IMR-90 (cell line): ENCODE data around the gene CDK15. TPM values are rescaled to one million over a fixed set of nuclear protein-coding genes. Genes with fewer than 3 reads are reported as not detected.

ENCODE experiments used
- ATAC-seq: fragments of 200-7000 bp; cut with Tn5 transposase; 2 replicates; pipeline ENCODE4 v1.9.1; 2020; ENCODE audit warnings: low read depth, mild to moderate bottlenecking, moderate library complexity
- BruUV-seq: library from RNA; stranded (reverse); fragments of 400-500 nt; replicated peaks from 2 replicates; lab custom pipeline; 2021; lab: Mats Ljungman, UMichigan
- CTCF ChIA-PET: fragments of 300-600 bp; formaldehyde crosslinking; extraction: SDS; loops from one replicate; lab custom pipeline; 2021; ENCODE audit warnings: antibody characterized with exemption; lab: Yijun Ruan, JAX
- POLR2A ChIA-PET: fragments of 300-600 bp; sonication (Branson Sonifier 250); formaldehyde crosslinking; loops from one replicate; lab custom pipeline; 2022; ENCODE audit warnings: antibody characterized with exemption; ENCODE audit not compliant: unreplicated experiment; lab: Charles Lee
- DNase-seq: peaks from one replicate; pipeline ENCODE4 v3.0.0; 2013
- H2AFZ ChIP-seq: replicated peaks from 2 replicates; pipeline ENCODE3; 2013; ENCODE audit warnings: low read length, mild to moderate bottlenecking; ENCODE audit not compliant: poor library complexity
- H2AK5ac ChIP-seq: 2 replicates; pipeline ENCODE4 v1.6.1; 2013; ENCODE audit warnings: low read depth, low read length, inconsistent platforms
- H2AK9ac ChIP-seq: replicated peaks from 2 replicates; pipeline ENCODE3; 2013; ENCODE audit warnings: mild to moderate bottlenecking, low read depth, low read length, moderate library complexity; ENCODE audit not compliant: poor library complexity
- H2BK120ac ChIP-seq: 2 replicates; pipeline ENCODE4 v1.6.1; 2013; ENCODE audit warnings: low read depth, low read length, inconsistent platforms
- H2BK15ac ChIP-seq: 3 replicates; pipeline ENCODE4 v1.6.1; 2013; ENCODE audit warnings: low read depth, low read length, inconsistent platforms
- H2BK20ac ChIP-seq: 2 replicates; pipeline ENCODE4 v1.6.1; 2013; ENCODE audit warnings: low read depth, mild to moderate bottlenecking, inconsistent platforms, low read length, moderate library complexity
- H2BK5ac ChIP-seq: 2 replicates; pipeline ENCODE4 v1.6.1; 2013; ENCODE audit warnings: mild to moderate bottlenecking, low read depth, low read length, inconsistent platforms; ENCODE audit not compliant: poor library complexity, severe bottlenecking
- H3K14ac ChIP-seq: replicated peaks from 2 replicates; pipeline ENCODE4 v1.6.1; 2013; ENCODE audit warnings: low read depth, low read length, inconsistent platforms
- H3K18ac ChIP-seq: 2 replicates; pipeline ENCODE4 v1.6.1; 2013; ENCODE audit warnings: low read depth, low read length, control low read depth
- H3K23ac ChIP-seq: 2 replicates; pipeline ENCODE4 v1.6.1; 2013; ENCODE audit warnings: low read depth, low read length, inconsistent platforms
- H3K27ac ChIP-seq: 2 replicates; pipeline ENCODE4 v1.5.1; 2013; ENCODE audit warnings: mild to moderate bottlenecking, control low read depth, low read length; ENCODE audit not compliant: insufficient read depth
- H3K27me3 ChIP-seq: 2 replicates; pipeline ENCODE4 v1.6.1; 2013; ENCODE audit warnings: low read length; ENCODE audit not compliant: control insufficient read depth, insufficient read depth
- H3K36me3 ChIP-seq: 2 replicates; pipeline ENCODE4 v1.6.1; 2013; ENCODE audit warnings: low read length, mixed read lengths; ENCODE audit not compliant: control insufficient read depth, insufficient read depth
- H3K4ac ChIP-seq: 2 replicates; pipeline ENCODE4 v1.6.1; 2013; ENCODE audit warnings: low read depth, low read length, inconsistent platforms
- H3K4me1 ChIP-seq: 2 replicates; pipeline ENCODE4 v1.6.1; 2013; ENCODE audit warnings: low read length, mixed read lengths; ENCODE audit not compliant: control insufficient read depth, insufficient read depth
- H3K4me2 ChIP-seq: 2 replicates; pipeline ENCODE4 v1.6.1; 2013; ENCODE audit warnings: low read depth, mild to moderate bottlenecking, control low read depth, low read length, moderate library complexity
- H3K4me3 ChIP-seq: 2 replicates; pipeline ENCODE4 v1.5.1; 2013; ENCODE audit warnings: low read depth, mild to moderate bottlenecking, control low read depth, low read length, moderate library complexity; ENCODE audit not compliant: insufficient read depth
- H3K56ac ChIP-seq: 2 replicates; pipeline ENCODE4 v1.6.1; 2013; ENCODE audit warnings: low read length, inconsistent platforms; ENCODE audit not compliant: insufficient read depth; ENCODE audit errors: extremely low read depth
- H3K79me1 ChIP-seq, 2 experiments: 2 replicates each; pipeline ENCODE4 v1.6.1; 2013; ENCODE audit warnings: low read length in 2 of 2, inconsistent platforms in 1 of 2, low read depth in 1 of 2
- H3K9ac ChIP-seq: 2 replicates; pipeline ENCODE4 v1.6.1; 2013; ENCODE audit warnings: low read depth, low read length, control low read depth
- H3K9me1 ChIP-seq: 2 replicates; pipeline ENCODE4 v1.6.1; 2013; ENCODE audit warnings: low read length, inconsistent platforms; ENCODE audit not compliant: insufficient read depth
- H3K9me3 ChIP-seq: 2 replicates; pipeline ENCODE4 v1.6.1; 2013; ENCODE audit warnings: low read length; ENCODE audit not compliant: control insufficient read depth, insufficient read depth
- H4K20me1 ChIP-seq: 2 replicates; pipeline ENCODE4 v1.6.1; 2013; ENCODE audit warnings: low read length, inconsistent platforms; ENCODE audit not compliant: insufficient read depth
- H4K5ac ChIP-seq: 2 replicates; pipeline ENCODE4 v1.6.1; 2013; ENCODE audit warnings: mild to moderate bottlenecking, low read depth, low read length, control low read depth
- H4K8ac ChIP-seq, 2 experiments: 2 replicates each; pipeline ENCODE4 v1.6.1; 2013; ENCODE audit warnings: low read depth in 2 of 2, low read length in 2 of 2, control low read depth in 1 of 2, inconsistent platforms in 1 of 2
- H4K91ac ChIP-seq: 2 replicates; pipeline ENCODE4 v1.6.1; 2013; ENCODE audit warnings: low read depth, low read length, inconsistent platforms; ENCODE audit not compliant: insufficient read depth
- CEBPB ChIP-seq: IDR thresholded peaks from 2 replicates; pipeline ENCODE4 v1.6.1; 2012; ENCODE audit warnings: low read depth, low read length, improper control_type of control experiment
- CHD1 ChIP-seq: IDR thresholded peaks from 2 replicates; pipeline ENCODE4 v1.6.1; 2012; ENCODE audit warnings: low read depth, low read length, improper control_type of control experiment
- MAZ ChIP-seq: IDR thresholded peaks from 2 replicates; pipeline ENCODE4 v1.6.1; 2012; ENCODE audit warnings: low read depth, mild to moderate bottlenecking, low read length, improper control_type of control experiment, moderate library complexity, borderline replicate concordance
- NFE2L2 ChIP-seq: fragments of 150-350 bp; IDR thresholded peaks from 2 replicates; pipeline ENCODE4 v1.6.1; 2016; ENCODE audit warnings: low read depth, mild to moderate bottlenecking, low read length
- USF2 ChIP-seq: fragments of 150-350 bp; IDR thresholded peaks from 2 replicates; pipeline ENCODE4 v1.6.1; 2017; ENCODE audit warnings: mild to moderate bottlenecking, antibody characterized with exemption, low read length, low read depth
- WGBS, 2 experiments: methylation state at CpG; one replicate each; pipeline versions ENCODE4 v1.1.5 to v1.1.7; 2013; ENCODE audit warnings: missing lambda C conversion rate in 2 of 2; ENCODE audit not compliant: insufficient read length in 1 of 2; ENCODE audit errors: extremely low coverage in 2 of 2; 5-methylcytosine and 5-hydroxymethylcytosine counted together
- dilution Hi-C: fragments of 300-500 bp; cut with HindIII; formaldehyde crosslinking; loops from one replicate; pipeline ENCODE4 v1.14.3; 2018; ENCODE audit warnings: low sequenced_read_pairs; ENCODE audit not compliant: unreplicated experiment
- in situ Hi-C: fragments of 300-500 bp; cut with MboI; formaldehyde crosslinking; loops from 3 replicates; pipeline ENCODE4 v1.14.3; 2019; ENCODE audit warnings: low sequenced_read_pairs, inconsistent platforms, mixed read lengths
- intact Hi-C: fragments of 100-400 bp; cut with micrococcal nuclease; formaldehyde crosslinking; loops from 2 replicates; pipeline ENCODE4 v1.10.0; 2022
- polyA plus RNA-seq, 3 experiments: library from polyadenylated mRNA; depleted of rRNA; stranded (reverse); fragments of >200 nt; gene quantifications; 2 replicates each; pipeline ENCODE4 v1.2.3, GENCODE V29; 2012; ENCODE audit warnings: low replicate concordance in 1 of 3
- total RNA-seq: library from RNA; depleted of rRNA; stranded (reverse); fragments of >200 nt; gene quantifications from 2 replicates; pipeline ENCODE4 v1.2.3, GENCODE V29; 2012

CDK15 gene
- total and polyA plus RNA-seq, 2 of the 4 experiments (the other 2 are of a cell fraction) = 16.1 to 33.0 TPM

GRCh38 chr2:201887773-201888425 is 81.6 kb downstream of the CDK15 start:
- H2BK120ac ChIP-seq = peak overlapping the region; percentile 78
- no peak overlapping the region for H2AFZ ChIP-seq
- DNase-seq (peak; percentile 35), ATAC-seq (peak; percentile 59; the same call in 1 of the 2 replicates)
- H3K18ac ChIP-seq = peak overlapping the region; percentile 83
- H4K8ac ChIP-seq = peak overlapping the region; percentile 21 to 25; a peak in 2 of 4 replicates
- H3K4me2 ChIP-seq = peak overlapping the region; percentile 98
- POLR2A ChIA-PET = interaction anchor here (0.6 to 0.7 kb wide), 3 partner anchors 107 to 284 kb away, joined by 4 to 7 read pairs (median 6); partner anchors contain the start of gene ALS2
- H2BK15ac ChIP-seq = peak overlapping the region; percentile 2; the same call in 2 of the 3 replicates
- H2AK9ac ChIP-seq = no peak overlapping the region
- H4K20me1 ChIP-seq = peaks cover 3% of the 10 kb centered on the region; the same call in 1 of the 2 replicates
- peak overlapping the region; percentile 70; the same call in 1 of the 2 replicates for H3K27ac ChIP-seq
- no peaks in the 10 kb centered on the region for H3K36me3 ChIP-seq
- WGBS, 2 experiments = no CpG with 5 or more reads among the region's 9 CpGs
- peaks cover 17% of the 10 kb centered on the region for H3K9me1 ChIP-seq
- H3K9ac ChIP-seq = peak overlapping the region; percentile 30; the same call in 1 of the 2 replicates
- peak overlapping the region; percentile 89 for H2BK5ac ChIP-seq
- peak overlapping the region; percentile 75 for H2BK20ac ChIP-seq
- dilution Hi-C loops (no loop called here), intact Hi-C loops (no loop called here), in situ Hi-C loops (no loop called here)
- peak overlapping the region; percentile 51; the same call in 1 of the 2 replicates for H4K91ac ChIP-seq
- peaks cover 18% of the 10 kb centered on the region for H3K4me1 ChIP-seq
- peak overlapping the region; percentile 82 for H3K23ac ChIP-seq
- no TSS peak for BruUV-seq
- H3K4ac ChIP-seq = peak overlapping the region; percentile 78
- peak overlapping the region; percentile 55; the same call in 1 of the 2 replicates for H4K5ac ChIP-seq
- peak overlapping the region; percentile 59 for H3K14ac ChIP-seq
- H3K4me3 ChIP-seq = peak overlapping the region; percentile 43; the same call in 1 of the 2 replicates
- H3K27me3 ChIP-seq = no peaks in the 10 kb centered on the region
- TF ChIP-seq USF2 (peak; percentile 71), CEBPB (no peak), NFE2L2 (no peak), CHD1 (no peak), MAZ (no peak)
- H3K9me3 ChIP-seq = no peaks in the 10 kb centered on the region
- peaks cover 0 to 28% of the 10 kb centered on the region in 2 experiments; a peak in 2 of 4 replicates for H3K79me1 ChIP-seq
- H3K56ac ChIP-seq = peak overlapping the region; percentile 37; the same call in 1 of the 2 replicates
- H2AK5ac ChIP-seq = peak overlapping the region; percentile 20; the same call in 1 of the 2 replicates
- CTCF ChIA-PET = interaction anchor here (1.0 kb wide), 1 partner anchor 28 kb away, joined by 9 read pairs; no protein-coding TSS in a partner anchor
